A673 (cell line): ENCODE results near the gene CNPY4.

Experiments used
- CTCF ChIP-seq: fragments of 300-800, 200-600 bp; sonication (generic); conservative IDR thresholded peaks from 2 replicates; pipeline ENCODE4 v1.5.1; 2017; ENCODE audit warnings: low read depth, mild to moderate bottlenecking, antibody characterized with exemption, low read length, moderate library complexity, mixed read lengths
- EZH2 ChIP-seq: fragments of 200-600 bp; sonication (generic); IDR thresholded peaks from 2 replicates; pipeline ENCODE4 v1.6.1; 2017; ENCODE audit warnings: borderline replicate concordance, low read depth, mild to moderate bottlenecking, mixed read lengths, antibody characterized with exemption, low read length; ENCODE audit not compliant: poor library complexity, severe bottlenecking

DNA sequence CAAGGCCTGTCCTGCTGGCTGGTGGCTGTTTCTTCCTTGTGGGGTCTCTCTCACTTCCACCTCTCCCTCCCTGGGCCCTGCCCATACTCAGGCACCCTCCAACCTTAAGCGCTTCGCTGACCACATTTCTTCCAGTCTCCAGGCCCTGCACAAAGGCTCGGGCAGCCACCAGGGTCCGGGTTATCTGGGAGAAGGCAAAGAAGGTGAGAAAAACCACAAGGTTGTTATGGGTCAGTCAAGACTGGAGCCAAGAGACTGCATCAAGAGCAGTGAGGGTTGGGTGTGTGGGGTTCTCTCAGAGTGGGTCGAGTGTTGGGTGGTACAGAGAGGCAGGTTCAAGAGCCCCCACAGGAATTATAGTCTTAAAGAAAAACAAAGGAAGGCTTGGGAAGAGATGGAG is 55.1 kb downstream of the CNPY4 start:
- TF ChIP-seq CTCF, result no peak
- TF ChIP-seq EZH2, result no peak
